ENCODE data around the gene ZNF524. TPM values are rescaled to one million over a fixed set of nuclear protein-coding genes. Genes with fewer than 3 reads are reported as not detected.

The ZNF524 gene
- total and polyA plus RNA-seq, 3 experiments from 2014 or later: 13.9 to 35.9 (median 15.8) TPM

DNA sequence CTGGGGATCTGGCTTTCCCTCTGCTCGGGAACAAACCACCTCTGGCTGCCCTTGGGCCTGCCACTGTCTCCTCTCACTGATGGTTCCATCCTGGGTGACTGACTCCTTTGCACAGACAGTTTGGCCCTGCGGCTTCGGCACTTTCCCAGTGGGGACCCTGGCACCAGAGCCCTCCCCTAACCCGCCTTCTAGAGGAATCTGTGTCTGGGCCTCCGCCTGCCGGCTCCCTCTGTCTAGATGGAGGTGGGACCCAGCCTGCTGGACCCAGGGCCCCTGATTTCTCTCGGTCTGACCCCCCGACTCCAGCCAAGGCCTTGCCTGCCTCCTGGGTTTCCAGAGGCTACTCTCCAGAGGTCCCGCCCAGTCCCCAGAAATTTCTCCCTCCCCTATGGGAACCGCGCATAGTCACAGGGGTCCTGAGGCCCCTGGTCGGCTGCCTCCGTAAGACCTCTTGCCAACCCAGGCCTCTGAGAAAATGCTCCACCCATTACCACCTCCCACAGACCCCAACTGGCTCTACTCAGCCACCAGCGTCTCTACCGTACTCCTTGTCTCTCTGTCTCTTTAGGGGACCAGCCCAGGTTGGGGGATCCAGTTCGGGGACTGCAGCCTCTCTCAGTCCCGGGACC lies 50.6 kb downstream of the ZNF524 start:
- Mint-ChIP-seq H3K9me3 (peaks cover 0 to 3% (median 0%) of the 10 kb centered on the region in 5 donors), H3K27me3 (peaks cover 0 to 7% of the 10 kb centered on the region in 2 donors), H3K4me3 (peak overlapping the region in 5 of 7 donors; percentile 23 to 82 (median 39)), H3K36me3 (peaks cover 0 to 15% (median 0%) of the 10 kb centered on the region in 3 donors), H3K27ac (peak overlapping the region in 3 of 8 donors; percentile 23 to 60 (median 42)), H3K4me1 (peaks cover 11 to 32% (median 14%) of the 10 kb centered on the region in 3 donors)
- CTCF ChIA-PET: interaction anchor here (3.9 kb wide), 1 partner anchor 19 kb away, joined by 26 read pairs; no protein-coding TSS in a partner anchor
- DNase-seq: no peak
- POLR2A ChIA-PET: interaction anchor here (0.5 kb wide), 1 partner anchor 26 kb away, joined by 3 read pairs; the partner anchor contains the start of gene ZNF784
- H3K27ac ChIP-seq (ENCODE audit: low read depth, low read length): no peak overlapping the region
- H3K9me3 ChIP-seq (ENCODE audit: low read length): no peaks in the 10 kb centered on the region
- no peaks in the 10 kb centered on the region for H3K27me3 ChIP-seq (ENCODE audit: insufficient read depth, low read length, poor library complexity, severe bottlenecking)
- H3K4me3 ChIP-seq (ENCODE audit: low read length): no peak overlapping the region
- H3K4me1 ChIP-seq (ENCODE audit: insufficient read depth, low read length): peaks cover 19% of the 10 kb centered on the region
- H3K36me3 ChIP-seq (ENCODE audit: insufficient read depth, low read length): no peaks in the 10 kb centered on the region

DNA sequence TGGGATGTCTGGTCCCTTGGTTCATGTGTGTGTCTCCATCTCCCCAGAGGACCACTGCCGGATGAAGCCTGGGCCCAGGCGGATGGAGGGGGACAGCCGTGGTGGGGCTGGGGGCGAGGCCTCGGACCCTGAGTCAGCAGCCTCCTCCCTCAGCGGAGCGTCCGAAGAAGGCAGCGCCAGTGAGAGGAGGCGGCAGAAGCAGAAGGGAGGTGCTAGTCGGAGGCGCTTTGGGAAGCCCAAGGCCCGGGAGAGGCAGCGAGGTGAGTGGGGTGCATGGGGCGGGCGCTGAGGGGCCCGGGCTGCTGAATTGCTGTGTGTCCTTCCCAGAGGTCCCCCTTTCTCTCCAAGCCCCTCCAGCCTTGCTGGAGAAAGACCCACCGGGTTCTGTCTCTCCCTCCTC lies 51.1 kb downstream of the ZNF524 start:
- H3K4me3 ChIP-seq (ENCODE audit: low read length): no peak overlapping the region
- peaks cover 0 to 3% (median 0%) of the 10 kb centered on the region in 5 donors for H3K9me3 Mint-ChIP-seq
- no peak for DNase-seq
- peak overlapping the region in 1 of 7 donors; percentile 60 for H3K4me3 Mint-ChIP-seq
- H3K4me1 ChIP-seq (ENCODE audit: insufficient read depth, low read length): peaks cover 24% of the 10 kb centered on the region
- ChIA-PET CTCF (no interaction called here), POLR2A (no interaction called here)
- no peaks in the 10 kb centered on the region for H3K9me3 ChIP-seq (ENCODE audit: low read length)
- H3K27me3 ChIP-seq (ENCODE audit: insufficient read depth, low read length, poor library complexity, severe bottlenecking): no peaks in the 10 kb centered on the region
- peaks cover 0 to 19% (median 0%) of the 10 kb centered on the region in 3 donors for H3K36me3 Mint-ChIP-seq
- peaks cover 15 to 36% (median 19%) of the 10 kb centered on the region in 3 donors for H3K4me1 Mint-ChIP-seq
- no peaks in the 10 kb centered on the region for H3K36me3 ChIP-seq (ENCODE audit: insufficient read depth, low read length)
- peak overlapping the region in 2 of 8 donors; percentile 29 to 60 for H3K27ac Mint-ChIP-seq
- no peak overlapping the region for H3K27ac ChIP-seq (ENCODE audit: low read depth, low read length)
- H3K27me3 Mint-ChIP-seq: peaks cover 0 to 7% of the 10 kb centered on the region in 2 donors

GRCh38 chr19:55652311-55653128 lies 52.4 kb downstream of the ZNF524 start:
- H3K9me3 ChIP-seq (ENCODE audit: low read length): no peaks in the 10 kb centered on the region
- H3K27me3 ChIP-seq (ENCODE audit: insufficient read depth, low read length, poor library complexity, severe bottlenecking): no peaks in the 10 kb centered on the region
- no peak overlapping the region for H3K27ac ChIP-seq (ENCODE audit: low read depth, low read length)
- ChIA-PET CTCF (interaction anchor here (0.7 to 2.6 kb wide), 8 partner anchors 8 to 393 kb away, joined by 3 to 22 read pairs (median 4); partner anchors contain the start of genes FIZ1 and ZNF581), POLR2A (interaction anchor here (1.3 kb wide), 2 partner anchors 9 to 20 kb away, joined by 3 to 7 read pairs; partner anchors contain the start of gene ZNF581)
- H3K4me1 ChIP-seq (ENCODE audit: insufficient read depth, low read length): peaks cover 34% of the 10 kb centered on the region
- peak overlapping the region in 3 of 7 donors; percentile 10 to 60 (median 37) for H3K4me3 Mint-ChIP-seq
- H3K36me3 ChIP-seq (ENCODE audit: insufficient read depth, low read length): no peaks in the 10 kb centered on the region
- H3K36me3 Mint-ChIP-seq: peaks cover 0 to 25% (median 0%) of the 10 kb centered on the region in 3 donors
- H3K27ac Mint-ChIP-seq: peak overlapping the region in 2 of 8 donors; percentile 29 to 63
- peaks cover 0 to 3% (median 0%) of the 10 kb centered on the region in 5 donors for H3K9me3 Mint-ChIP-seq
- H3K4me1 Mint-ChIP-seq: peaks cover 24 to 43% (median 25%) of the 10 kb centered on the region in 3 donors
- H3K27me3 Mint-ChIP-seq: peaks cover 0 to 7% of the 10 kb centered on the region in 2 donors
- H3K4me3 ChIP-seq (ENCODE audit: low read length): no peak overlapping the region
- peak in 1 of 5 donors; percentile 65 for DNase-seq

Other genes with a start within 250 kb of the ZNF524 start
- not detected for gene COX6B2, start 245.6 kb upstream of the ZNF524 start, total RNA-seq
- not detected for gene COX6B2, start 245.6 kb upstream of the ZNF524 start, polyA plus RNA-seq
- gene GARIN5B, start 237.0 kb upstream of the ZNF524 start, total RNA-seq: not detected
- gene GARIN5B, start 237.0 kb upstream of the ZNF524 start, polyA plus RNA-seq: not detected
- under 1 TPM; 0.27 to 0.37 TPM for gene IL11, start 229.8 kb upstream of the ZNF524 start, total RNA-seq
- not detected for gene IL11, start 229.8 kb upstream of the ZNF524 start, polyA plus RNA-seq
- not detected for gene TMEM190, start 223.5 kb upstream of the ZNF524 start, total RNA-seq
- not detected for gene TMEM190, start 223.5 kb upstream of the ZNF524 start, polyA plus RNA-seq
- gene TMEM238, start 216.0 kb upstream of the ZNF524 start, total RNA-seq: 10 to 100 TPM; 13.3 to 14.1 TPM
- gene TMEM238, start 216.0 kb upstream of the ZNF524 start, polyA plus RNA-seq: 1.9 TPM
- gene RPL28, start 214.4 kb upstream of the ZNF524 start, total RNA-seq: 1,000 to 10,000 TPM; 2,376 to 2,381 TPM
- 615 TPM for gene RPL28, start 214.4 kb upstream of the ZNF524 start, polyA plus RNA-seq
- gene UBE2S, start 192.5 kb upstream of the ZNF524 start, total RNA-seq: 100 to 1,000 TPM; 263 to 291 TPM
- 42.5 TPM for gene UBE2S, start 192.5 kb upstream of the ZNF524 start, polyA plus RNA-seq
- gene SHISA7, start 157.0 kb upstream of the ZNF524 start, total RNA-seq: not detected
- not detected for gene SHISA7, start 157.0 kb upstream of the ZNF524 start, polyA plus RNA-seq
- 10 to 100 TPM; 33.7 to 38.8 TPM for gene ISOC2, start 138.6 kb upstream of the ZNF524 start, total RNA-seq
- gene ISOC2, start 138.6 kb upstream of the ZNF524 start, polyA plus RNA-seq: 32.0 TPM
- not detected for gene C19orf85, start 135.5 kb upstream of the ZNF524 start, total RNA-seq
- gene C19orf85, start 135.5 kb upstream of the ZNF524 start, polyA plus RNA-seq: not detected
- gene ZNF628, start 123.7 kb upstream of the ZNF524 start, total RNA-seq: 1 to 10 TPM; 8.3 to 8.7 TPM
- 0.36 TPM for gene ZNF628, start 123.7 kb upstream of the ZNF524 start, polyA plus RNA-seq
- 10 to 100 TPM; 27.5 to 28.4 TPM for gene NAT14, start 115.1 kb upstream of the ZNF524 start, total RNA-seq
- 7.0 TPM for gene NAT14, start 115.1 kb upstream of the ZNF524 start, polyA plus RNA-seq
- gene SSC5D, start 111.9 kb upstream of the ZNF524 start, total RNA-seq: 1 to 10 TPM in 1 of 2 experiments, under 1 TPM in 1; 0.35 to 1.2 TPM
- gene SSC5D, start 111.9 kb upstream of the ZNF524 start, polyA plus RNA-seq: not detected
- not detected for gene SBK2, start 63.2 kb upstream of the ZNF524 start, total RNA-seq
- gene SBK2, start 63.2 kb upstream of the ZNF524 start, polyA plus RNA-seq: not detected
- gene SBK3, start 54.7 kb upstream of the ZNF524 start, total RNA-seq: not detected
- gene SBK3, start 54.7 kb upstream of the ZNF524 start, polyA plus RNA-seq: not detected
- gene ZNF579, start 19.4 kb upstream of the ZNF524 start, total RNA-seq: 1 to 10 TPM; 6.0 to 6.6 TPM
- 0.35 TPM for gene ZNF579, start 19.4 kb upstream of the ZNF524 start, polyA plus RNA-seq
- gene FIZ1, start 771 bp upstream of the ZNF524 start, total RNA-seq: 10 to 100 TPM; 23.9 to 25.8 TPM
- gene FIZ1, start 771 bp upstream of the ZNF524 start, polyA plus RNA-seq: 4.6 TPM
- 10 to 100 TPM; 12.7 to 15.3 TPM for gene ZNF865, start 5.4 kb downstream of the ZNF524 start, total RNA-seq
- 0.21 TPM for gene ZNF865, start 5.4 kb downstream of the ZNF524 start, polyA plus RNA-seq
- gene ZNF784, start 24.3 kb downstream of the ZNF524 start, total RNA-seq: 1 to 10 TPM; 2.6 to 2.9 TPM
- gene ZNF784, start 24.3 kb downstream of the ZNF524 start, polyA plus RNA-seq: 1.0 TPM
- 10 to 100 TPM; 39.6 to 41.3 TPM for gene ZNF580, start 40.7 kb downstream of the ZNF524 start, total RNA-seq
- 15.2 TPM for gene ZNF580, start 40.7 kb downstream of the ZNF524 start, polyA plus RNA-seq
- gene ZNF581, start 43.4 kb downstream of the ZNF524 start, total RNA-seq: 10 to 100 TPM; 32.8 to 34.4 TPM
- gene ZNF581, start 43.4 kb downstream of the ZNF524 start, polyA plus RNA-seq: 23.4 TPM
- gene CCDC106, start 47.9 kb downstream of the ZNF524 start, total RNA-seq: 1 to 10 TPM; 2.0 to 2.2 TPM
- gene CCDC106, start 47.9 kb downstream of the ZNF524 start, polyA plus RNA-seq: 0.54 TPM
- 100 to 1,000 TPM; 374 to 386 TPM for gene U2AF2, start 54.7 kb downstream of the ZNF524 start, total RNA-seq
- gene U2AF2, start 54.7 kb downstream of the ZNF524 start, polyA plus RNA-seq: 9.5 TPM
- 10 to 100 TPM; 39.0 to 40.2 TPM for gene EPN1, start 74.9 kb downstream of the ZNF524 start, total RNA-seq
- 20.2 TPM for gene EPN1, start 74.9 kb downstream of the ZNF524 start, polyA plus RNA-seq
- not detected for gene NLRP9, start 138.1 kb downstream of the ZNF524 start, total RNA-seq
- not detected for gene NLRP9, start 138.1 kb downstream of the ZNF524 start, polyA plus RNA-seq
- gene RFPL4A, start 158.8 kb downstream of the ZNF524 start, total RNA-seq: not detected
- not detected for gene RFPL4A, start 158.8 kb downstream of the ZNF524 start, polyA plus RNA-seq
- not detected for gene RFPL4AL1, start 168.8 kb downstream of the ZNF524 start, total RNA-seq
- gene RFPL4AL1, start 168.8 kb downstream of the ZNF524 start, polyA plus RNA-seq: not detected
- under 1 TPM; 0.07 to 0.11 TPM for gene NLRP11, start 231.7 kb downstream of the ZNF524 start, total RNA-seq
- gene NLRP11, start 231.7 kb downstream of the ZNF524 start, polyA plus RNA-seq: not detected
- gene NLRP4, start 236.3 kb downstream of the ZNF524 start, total RNA-seq: not detected
- gene NLRP4, start 236.3 kb downstream of the ZNF524 start, polyA plus RNA-seq: not detected